Measurements from ENCODE around the gene GPSM3.
"Not testable (repeated sequence)": the region's sequence is repeated elsewhere in the genome, so short reads cannot be mapped to it uniquely, and the experiment has no call there.

GPSM3 gene

GRCh38 chr6:32186151-32186840, 6.1 kb downstream of the GPSM3 start:
- not testable (repeated sequence) for DNase-seq

GRCh38 chr6:32185681-32186131, 6.7 kb downstream of the GPSM3 start:
- DNase-seq: not testable (repeated sequence)

GRCh38 chr6:32184084-32184640, 8.3 kb downstream of the GPSM3 start, which contains the start of gene AGER:
TSS of gene AGER (minus strand) at chr6:32184253. CDS start at chr6:32184222, 31 bp downstream.
- DNase-seq: no peak

- DNase-seq: no peak
Observed at GRCh38 chr6:32183483-32184083, 8.9 kb downstream of the GPSM3 start.

DNA sequence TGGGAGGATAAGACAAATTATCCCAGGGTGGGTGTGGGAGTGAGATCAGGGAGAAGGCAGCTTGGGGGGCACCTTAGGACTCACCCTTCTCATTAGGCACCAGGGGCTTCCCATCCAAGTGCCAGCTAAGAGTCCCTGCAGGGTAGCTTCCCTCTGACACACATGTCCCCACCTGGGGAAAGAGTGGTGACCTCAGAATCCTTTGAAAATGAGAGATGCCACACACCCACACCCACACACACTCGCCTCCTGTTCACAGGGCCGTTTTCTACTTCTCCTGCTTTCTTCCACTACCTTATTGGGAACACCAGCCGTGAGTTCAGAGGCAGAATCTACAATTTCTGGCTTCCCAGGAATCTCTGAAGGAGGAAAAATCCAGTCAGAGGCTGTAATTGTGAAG, 9.4 kb downstream of the GPSM3 start:
- no peak for DNase-seq

DNA sequence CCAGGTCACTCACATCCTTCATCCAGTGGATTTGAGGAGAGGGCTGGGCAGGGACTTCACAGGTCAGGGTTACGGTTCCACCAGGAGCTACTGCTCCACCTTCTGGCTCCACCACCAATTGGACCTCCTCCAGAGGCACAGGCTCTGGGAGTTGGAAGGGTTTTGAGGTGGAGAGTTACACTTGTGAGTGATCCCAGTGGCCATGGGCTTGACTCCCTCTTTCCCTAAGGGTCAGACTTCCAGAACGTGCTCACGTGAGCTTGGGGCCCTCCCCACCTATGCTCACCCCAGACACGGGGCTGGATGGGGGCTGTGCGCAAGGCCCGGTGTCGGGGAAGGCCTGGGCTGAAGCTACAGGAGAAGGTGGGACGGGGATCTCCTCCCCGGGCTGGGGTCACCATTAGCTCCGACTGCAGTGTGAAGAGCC, 9.9 kb downstream of the GPSM3 start:
- no peak for DNase-seq

- DNase-seq: no peak
Observed at GRCh38 chr6:32181915-32182529, 10.4 kb downstream of the GPSM3 start.

DNA sequence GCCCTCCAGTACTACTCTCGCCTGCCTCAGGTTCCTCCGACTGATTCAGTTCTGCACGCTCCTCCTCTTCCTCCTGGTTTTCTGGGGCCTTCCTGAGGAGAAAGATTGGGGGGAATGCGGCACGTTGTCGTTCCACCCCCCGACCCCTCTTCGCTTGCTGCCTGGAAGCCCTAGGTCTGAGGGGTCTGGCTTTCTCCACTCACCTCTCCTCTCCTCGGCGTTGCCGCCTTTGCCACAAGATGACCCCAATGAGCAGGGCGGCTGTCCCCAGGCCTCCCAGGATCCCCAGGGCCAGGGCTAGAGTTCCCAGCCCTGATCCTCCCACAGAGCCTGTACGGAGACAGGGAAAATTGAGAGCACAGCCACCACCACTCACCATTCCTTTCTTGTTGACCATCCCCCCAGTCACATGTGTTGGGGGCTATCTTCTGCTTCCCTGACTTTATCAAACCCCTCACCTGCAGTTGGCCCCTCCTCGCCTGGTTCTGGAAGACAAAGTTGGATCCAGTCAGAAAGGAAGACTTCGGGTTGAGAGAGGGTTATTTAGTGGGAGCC, 11.2 kb downstream of the GPSM3 start:
- no peak for DNase-seq

GRCh38 chr6:32179766-32180405, 12.6 kb downstream of the GPSM3 start:
- no peak for DNase-seq

GRCh38 chr6:32178547-32179440, 13.6 kb downstream of the GPSM3 start:
- no peak for DNase-seq

DNA sequence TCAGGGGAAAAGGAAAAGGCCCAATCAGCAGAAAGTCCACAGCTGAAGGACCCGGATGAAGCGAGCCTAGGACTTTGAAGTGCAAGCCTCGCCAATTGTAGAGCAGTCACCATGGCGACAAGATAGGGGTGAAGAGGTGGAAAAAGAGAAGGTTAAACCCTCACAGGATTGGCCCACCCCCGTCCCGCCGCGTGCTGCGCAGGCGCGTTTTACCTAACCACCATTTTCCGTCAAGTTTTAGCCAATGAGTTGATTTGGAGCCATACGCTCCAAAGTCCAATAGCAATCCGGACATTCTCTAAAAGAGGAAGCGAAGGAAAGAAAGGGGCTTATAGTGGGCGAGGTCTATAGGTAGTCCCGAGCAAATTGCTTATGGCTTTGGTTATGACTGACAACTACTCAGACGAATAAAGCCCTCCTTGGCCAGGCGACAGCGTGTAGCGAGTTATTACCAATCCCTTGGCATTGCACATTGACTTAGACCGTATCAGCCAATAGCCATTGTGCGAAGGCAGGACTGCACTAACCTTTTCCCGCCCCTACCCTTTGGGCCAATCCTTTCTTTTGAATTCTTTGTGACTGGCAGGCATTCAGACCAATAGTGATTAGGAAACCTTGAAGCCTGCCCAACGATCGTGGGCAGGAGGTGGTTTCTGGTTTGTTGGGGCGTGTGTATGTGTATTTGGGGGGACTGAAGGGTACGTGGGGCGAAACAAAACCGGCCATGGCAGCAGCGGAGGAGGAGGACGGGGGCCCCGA, 14.5 kb downstream of the GPSM3 start, which contains the start of gene RNF5:
Gene RNF5, plus strand, starts transcription at position 618 of the 759 bp plus-strand sequence. Its CDS starts 107 bp downstream, at position 725.
- DNase-seq: peak; percentile 91

DNA sequence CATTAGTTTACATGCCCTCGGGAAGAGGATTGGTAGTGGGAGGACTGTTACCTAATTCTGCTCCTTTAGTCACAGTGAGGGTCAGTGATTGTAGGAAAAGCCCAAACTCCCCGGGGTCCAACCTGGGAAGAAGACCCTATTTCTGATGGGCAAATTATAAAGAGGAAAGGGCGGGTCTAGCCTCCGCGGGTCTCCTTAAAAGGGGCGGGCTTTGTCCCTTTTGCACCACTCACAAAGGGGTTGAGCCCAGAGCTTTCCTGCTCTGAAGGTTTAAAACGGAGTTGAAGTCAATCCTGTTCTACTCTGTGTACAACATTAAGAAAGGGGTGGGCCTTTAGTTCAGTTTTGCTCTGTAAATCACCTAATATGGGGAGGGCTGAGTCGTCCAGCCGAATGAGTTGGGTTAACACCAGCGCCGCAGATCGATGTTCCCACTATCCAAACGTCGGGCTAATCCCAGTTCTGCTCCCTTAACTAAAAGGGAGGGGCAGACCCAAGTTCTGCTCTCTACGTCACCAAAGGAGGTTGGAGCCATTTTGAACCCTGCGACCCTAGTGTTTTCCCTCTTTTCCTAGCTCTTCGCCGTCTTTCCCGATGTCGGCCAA, 15.2 kb downstream of the GPSM3 start:
- no peak for DNase-seq

DNA sequence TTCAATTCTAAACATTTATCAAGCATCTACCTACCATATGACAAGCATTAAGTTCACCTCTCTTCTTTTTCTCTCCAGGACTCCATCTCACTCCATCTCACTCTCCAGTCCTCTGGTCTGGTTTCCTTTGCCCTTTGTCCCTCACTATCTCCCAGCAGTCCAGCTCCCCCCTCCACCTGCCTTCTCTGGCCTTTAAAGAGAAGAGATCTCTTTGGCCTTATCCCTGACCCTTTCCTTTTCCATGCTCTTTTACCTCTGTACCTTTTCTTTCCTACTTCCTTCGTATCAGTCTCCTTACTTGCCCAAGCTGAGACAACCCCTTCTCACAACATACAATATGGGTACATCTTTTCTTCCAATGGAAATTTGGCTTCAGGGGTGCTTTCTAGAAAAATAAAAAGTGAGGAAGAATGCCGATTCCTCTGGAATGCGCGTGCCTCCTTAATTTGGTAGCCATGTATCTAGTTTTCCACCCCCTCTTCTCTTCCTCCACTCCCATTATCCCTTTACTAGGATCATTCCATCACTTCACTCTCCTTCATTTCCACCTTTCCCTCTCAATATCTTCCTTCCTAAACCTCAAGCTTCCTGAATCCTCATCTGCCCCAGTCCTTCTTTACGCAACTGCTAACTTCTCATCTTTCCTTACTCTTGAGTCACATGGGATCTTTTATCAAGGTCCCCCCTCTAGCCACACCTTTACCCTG, 15.8 kb downstream of the GPSM3 start:
- DNase-seq: no peak

DNA sequence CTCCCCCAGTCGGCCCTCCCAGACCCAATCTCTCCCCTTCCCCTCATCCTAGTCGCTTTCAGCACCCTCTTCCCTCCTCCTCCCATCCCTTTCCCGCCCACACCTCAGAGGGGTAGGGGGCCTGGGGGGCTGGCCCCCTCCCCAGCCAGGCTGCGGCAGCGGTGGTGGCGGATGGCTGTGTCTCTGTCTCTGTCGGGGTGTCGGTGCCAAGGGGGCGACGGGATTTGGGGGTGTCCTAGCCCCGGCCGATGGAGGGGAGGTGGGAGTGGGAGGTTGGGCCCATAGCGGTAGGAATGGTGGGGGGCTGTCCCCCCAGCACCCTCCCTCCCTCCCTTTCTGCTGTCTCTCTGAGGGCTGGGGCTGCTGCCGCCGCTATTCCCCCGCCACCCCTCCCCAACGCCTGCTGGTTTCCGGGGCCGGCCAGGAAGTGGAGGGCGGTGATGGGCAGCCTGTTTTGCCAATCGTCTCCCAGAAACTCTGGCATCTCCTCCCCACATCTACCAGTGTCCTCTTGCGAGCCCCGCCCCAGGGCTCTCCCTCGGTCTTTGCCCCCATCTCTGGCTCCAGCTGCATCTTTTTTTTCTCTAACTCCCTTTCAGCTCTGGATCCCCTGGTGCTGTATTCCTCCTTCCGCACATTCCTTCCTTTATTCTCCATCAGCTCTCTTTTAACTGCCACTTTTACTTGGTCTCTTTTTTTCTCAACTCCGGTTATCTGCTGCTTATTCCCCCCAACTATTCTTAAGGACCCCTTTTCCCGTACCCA, 16.6 kb downstream of the GPSM3 start, which contains the start of gene AGPAT1:
Gene AGPAT1, minus strand, starts transcription at position 374 of the 765 bp plus-strand sequence. CDS start 4,588 bp downstream, outside the sequence.
- peak; percentile 80 for DNase-seq

DNA sequence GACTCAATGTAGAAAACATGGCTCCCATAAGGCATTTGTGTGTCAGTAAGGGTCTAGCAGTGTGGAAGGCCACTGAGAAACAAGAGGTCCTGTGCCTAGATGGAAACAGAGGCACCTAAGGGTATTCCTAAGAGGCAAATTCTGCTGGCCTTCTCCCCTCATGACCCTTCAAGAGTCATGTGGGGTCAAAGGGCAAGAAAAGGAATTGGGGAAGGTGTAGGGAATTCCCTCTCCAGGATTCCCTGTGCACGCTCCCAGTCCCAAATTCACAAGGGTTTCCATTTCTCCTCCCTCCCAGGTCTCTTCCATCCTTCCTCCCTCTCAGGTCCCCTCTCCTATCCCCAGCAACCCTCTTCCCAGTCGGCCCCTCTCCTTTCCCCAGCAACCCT, 17.1 kb downstream of the GPSM3 start:
- no peak for DNase-seq

- DNase-seq: no peak
Observed at GRCh38 chr6:32174416-32174815, 18.0 kb downstream of the GPSM3 start.

DNA sequence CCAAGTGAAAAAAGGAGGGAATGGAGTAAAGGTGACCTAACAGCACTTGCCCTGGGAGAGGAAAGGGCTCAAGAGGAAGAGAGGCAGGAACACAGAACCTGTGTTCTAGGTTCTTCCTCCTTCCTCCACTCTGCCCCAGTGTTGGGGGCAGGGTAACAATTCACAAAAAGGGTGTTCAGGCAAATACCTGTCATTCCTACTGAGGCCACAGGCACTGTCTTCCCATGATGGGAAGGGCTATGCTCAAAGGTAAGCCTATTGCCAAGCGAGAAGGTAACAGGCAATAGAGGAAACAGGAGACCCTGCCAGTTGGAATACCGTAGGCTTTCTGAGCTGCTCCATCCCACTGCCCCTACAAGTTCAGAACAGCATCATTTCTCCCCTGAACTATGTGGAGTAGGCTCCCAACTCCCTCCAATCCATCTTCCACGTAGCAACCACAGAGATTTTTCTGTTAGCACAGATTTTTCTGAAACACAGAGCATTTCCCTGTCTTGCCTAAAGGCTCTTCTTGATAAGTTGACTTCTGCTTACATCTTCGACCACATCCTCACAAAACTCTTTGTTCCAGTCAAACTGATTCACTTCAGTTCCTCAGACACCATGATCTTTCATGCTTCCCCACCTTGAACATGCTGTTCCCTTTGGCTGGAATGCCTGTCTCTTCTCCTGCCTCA, 19.3 kb downstream of the GPSM3 start:
- no peak for DNase-seq

- DNase-seq: no peak
Observed at GRCh38 chr6:32171234-32171633, 21.2 kb downstream of the GPSM3 start.
